ENCODE data around the gene RPSA. TPM values are rescaled to one million over a fixed set of nuclear protein-coding genes. Genes with fewer than 3 reads are reported as not detected.

RPSA gene
- total and polyA plus RNA-seq, 9 of the 15 experiments (the other 6 are each of a cell fraction or from before 2014, with no cell fraction given) = 2,290 to 4,272 (median 2,730) TPM

DNA sequence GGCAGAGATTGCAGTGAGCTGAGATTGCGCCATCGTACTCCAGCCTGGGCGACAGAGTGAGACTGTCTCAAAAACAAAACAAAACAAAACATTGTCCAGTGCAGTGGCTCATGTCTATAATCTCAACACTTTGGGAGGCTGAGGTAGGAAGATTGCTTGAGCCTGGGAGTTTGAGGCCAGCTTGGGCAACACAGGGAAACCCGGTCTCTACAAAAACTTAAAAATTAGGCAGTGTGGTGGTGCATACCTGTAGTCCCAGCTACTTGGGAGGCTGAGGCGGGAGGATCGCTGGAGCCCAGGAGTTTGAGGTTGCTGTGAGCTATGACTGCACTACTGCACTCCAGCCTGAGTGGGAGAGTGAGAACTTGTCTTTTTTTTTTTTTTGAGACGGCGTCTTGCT is 33.8 kb downstream of the RPSA start:
- intact Hi-C loops (cut with micrococcal nuclease) (loop anchor here (5.0 to 10.0 kb wide), 2 partner anchors 33 to 734 kb away; partner anchors contain the start of gene RPSA), in situ Hi-C loops (cut with MboI) (no loop called here)
- ChIA-PET POLR2A (interaction anchor here (0.7 to 1.5 kb wide), 2 partner anchors 25 to 34 kb away, joined by 4 read pairs; partner anchors contain the start of gene RPSA), CTCF (ENCODE audit: low intra/inter-chr PET ratio) (no interaction called here)
- Histone ChIP-seq H3K27ac (ENCODE audit: extremely low read depth, low read depth, low read length) (no peak overlapping the region), H3K27me3 (ENCODE audit: control insufficient read depth in 2 of 2, insufficient read depth in 2 of 2, low read length in 2 of 2) (peaks cover 17 to 29% of the 10 kb centered on the region in 2 experiments), H2AFZ (ENCODE audit: low read depth, low read length) (no peak overlapping the region), H3K9me1 (ENCODE audit: control insufficient read depth, insufficient read depth, low read length) (no peaks in the 10 kb centered on the region), H3K4me1 (replicated peaks in 1 of 2; ENCODE audit: control insufficient read depth in 2 of 2, insufficient read depth in 2 of 2, low read length in 2 of 2) (no peaks in the 10 kb centered on the region), H3K4me3 (no peak overlapping the region), H3K79me2 (ENCODE audit: control insufficient read depth, insufficient read depth, low read length) (no peaks in the 10 kb centered on the region), H3K9ac (ENCODE audit: insufficient read depth in 1 of 2, low read depth in 2 of 2, low read length in 2 of 2) (no peak overlapping the region), H3K4me2 (ENCODE audit: insufficient read depth, low read length) (no peak overlapping the region), H3K36me3 (ENCODE audit: control insufficient read depth, insufficient read depth, low read length) (no peaks in the 10 kb centered on the region), H3K9me3 (replicated peaks; ENCODE audit: control insufficient read depth, insufficient read depth, low read depth, low read length) (no peaks in the 10 kb centered on the region), H4K20me1 (replicated peaks; ENCODE audit: control insufficient read depth, insufficient read depth, low read length) (no peaks in the 10 kb centered on the region)
- BruUV-seq (replicated peaks) = no TSS peak
- TF ChIP-seq KLF10 (CRISPR knock-in tag; IDR thresholded peaks at IDR 0.05) (no peak), ZNF274 (IDR thresholded peaks at IDR 0.05; ENCODE audit: borderline replicate concordance, low read depth, low read length) (no peak), NCOA2 (IDR thresholded peaks at IDR 0.05; ENCODE audit: partially characterized antibody in 2 of 2) (no peak), CBFB (CRISPR knock-in tag; IDR thresholded peaks at IDR 0.05) (no peak), BRF1 (IDR thresholded peaks at IDR 0.05; ENCODE audit: borderline replicate concordance, extremely low read depth, insufficient read length) (no peak), PYGO2 (tag; IDR thresholded peaks at IDR 0.05) (no peak), NR2F6 (CRISPR knock-in tag; IDR thresholded peaks at IDR 0.05) (no peak), CBX3 (IDR thresholded peaks at IDR 0.05; ENCODE audit: borderline replicate concordance in 1 of 2, low read length in 2 of 2) (no peak), ELF1 (tag; IDR thresholded peaks at IDR 0.05) (no peak), ARID2 (IDR thresholded peaks at IDR 0.05) (no peak)
- TF ChIP-seq, protein P1, sequence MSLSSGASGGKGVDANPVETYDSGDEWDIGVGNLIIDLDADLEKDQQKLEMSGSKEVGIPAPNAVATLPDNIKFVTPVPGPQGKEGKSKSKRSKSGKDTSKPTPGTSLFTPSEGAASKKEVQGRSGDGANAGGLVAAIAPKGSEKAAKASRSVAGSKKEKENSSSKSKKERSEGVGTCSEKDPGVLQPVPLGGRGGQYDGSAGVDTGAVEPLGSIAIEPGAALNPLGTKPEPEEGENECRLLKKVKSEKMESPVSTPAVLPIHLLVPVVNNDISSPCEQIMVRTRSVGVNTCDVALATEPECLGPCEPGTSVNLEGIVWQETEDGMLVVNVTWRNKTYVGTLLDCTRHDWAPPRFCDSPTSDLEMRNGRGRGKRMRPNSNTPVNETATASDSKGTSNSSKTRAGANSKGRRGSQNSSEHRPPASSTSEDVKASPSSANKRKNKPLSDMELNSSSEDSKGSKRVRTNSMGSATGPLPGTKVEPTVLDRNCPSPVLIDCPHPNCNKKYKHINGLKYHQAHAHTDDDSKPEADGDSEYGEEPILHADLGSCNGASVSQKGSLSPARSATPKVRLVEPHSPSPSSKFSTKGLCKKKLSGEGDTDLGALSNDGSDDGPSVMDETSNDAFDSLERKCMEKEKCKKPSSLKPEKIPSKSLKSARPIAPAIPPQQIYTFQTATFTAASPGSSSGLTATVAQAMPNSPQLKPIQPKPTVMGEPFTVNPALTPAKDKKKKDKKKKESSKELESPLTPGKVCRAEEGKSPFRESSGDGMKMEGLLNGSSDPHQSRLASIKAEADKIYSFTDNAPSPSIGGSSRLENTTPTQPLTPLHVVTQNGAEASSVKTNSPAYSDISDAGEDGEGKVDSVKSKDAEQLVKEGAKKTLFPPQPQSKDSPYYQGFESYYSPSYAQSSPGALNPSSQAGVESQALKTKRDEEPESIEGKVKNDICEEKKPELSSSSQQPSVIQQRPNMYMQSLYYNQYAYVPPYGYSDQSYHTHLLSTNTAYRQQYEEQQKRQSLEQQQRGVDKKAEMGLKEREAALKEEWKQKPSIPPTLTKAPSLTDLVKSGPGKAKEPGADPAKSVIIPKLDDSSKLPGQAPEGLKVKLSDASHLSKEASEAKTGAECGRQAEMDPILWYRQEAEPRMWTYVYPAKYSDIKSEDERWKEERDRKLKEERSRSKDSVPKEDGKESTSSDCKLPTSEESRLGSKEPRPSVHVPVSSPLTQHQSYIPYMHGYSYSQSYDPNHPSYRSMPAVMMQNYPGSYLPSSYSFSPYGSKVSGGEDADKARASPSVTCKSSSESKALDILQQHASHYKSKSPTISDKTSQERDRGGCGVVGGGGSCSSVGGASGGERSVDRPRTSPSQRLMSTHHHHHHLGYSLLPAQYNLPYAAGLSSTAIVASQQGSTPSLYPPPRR (CRISPR knock-in tag; IDR thresholded peaks at IDR 0.05; ENCODE audit: borderline replicate concordance) = no peak
- no peak for FAIRE-seq
- 5% methylated on average over 8 of the region's 8 CpGs for WGBS (ENCODE audit: insufficient coverage, low coverage, missing lambda C conversion rate)
- no peak for DNase-seq (ENCODE audit: extremely low read depth in 1 of 4, low spot score in 3 of 4)
- no peak for ATAC-seq
